ENCODE results near the gene CLDN4. TPM values are rescaled to one million over a fixed set of nuclear protein-coding genes. Genes with fewer than 3 reads are reported as not detected.

Gene CLDN4
- total RNA-seq, 2 donors from 2014 or later, result 0.99 TPM; not detected in 1

DNA sequence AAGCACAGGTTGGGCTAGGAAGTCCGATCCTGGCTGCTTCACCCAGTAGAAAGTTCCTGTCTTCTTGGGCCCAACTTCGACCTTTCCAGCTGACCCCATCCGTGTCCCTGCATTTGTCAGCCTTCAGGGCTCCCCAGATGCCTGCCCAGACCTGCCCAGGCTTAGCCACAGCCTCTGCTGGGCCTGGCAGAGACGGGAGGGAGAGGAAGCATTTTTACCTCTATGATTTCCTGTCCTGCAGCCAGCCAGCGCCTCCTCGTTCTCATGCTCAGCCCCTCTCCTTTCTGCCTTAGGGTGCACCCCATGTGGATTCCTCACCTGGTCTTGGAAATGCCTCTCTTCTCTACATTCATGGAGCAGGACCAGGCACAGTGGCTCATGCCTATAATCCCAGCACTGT is 7.8 kb downstream of the CLDN4 start:
- no peak for DNase-seq (ENCODE audit: low spot score)
- no peak overlapping the region for H3K27ac ChIP-seq
- H3K27me3 ChIP-seq (replicated peaks; ENCODE audit: insufficient read depth), result no peaks in the 10 kb centered on the region
- TF ChIP-seq, protein P1, sequence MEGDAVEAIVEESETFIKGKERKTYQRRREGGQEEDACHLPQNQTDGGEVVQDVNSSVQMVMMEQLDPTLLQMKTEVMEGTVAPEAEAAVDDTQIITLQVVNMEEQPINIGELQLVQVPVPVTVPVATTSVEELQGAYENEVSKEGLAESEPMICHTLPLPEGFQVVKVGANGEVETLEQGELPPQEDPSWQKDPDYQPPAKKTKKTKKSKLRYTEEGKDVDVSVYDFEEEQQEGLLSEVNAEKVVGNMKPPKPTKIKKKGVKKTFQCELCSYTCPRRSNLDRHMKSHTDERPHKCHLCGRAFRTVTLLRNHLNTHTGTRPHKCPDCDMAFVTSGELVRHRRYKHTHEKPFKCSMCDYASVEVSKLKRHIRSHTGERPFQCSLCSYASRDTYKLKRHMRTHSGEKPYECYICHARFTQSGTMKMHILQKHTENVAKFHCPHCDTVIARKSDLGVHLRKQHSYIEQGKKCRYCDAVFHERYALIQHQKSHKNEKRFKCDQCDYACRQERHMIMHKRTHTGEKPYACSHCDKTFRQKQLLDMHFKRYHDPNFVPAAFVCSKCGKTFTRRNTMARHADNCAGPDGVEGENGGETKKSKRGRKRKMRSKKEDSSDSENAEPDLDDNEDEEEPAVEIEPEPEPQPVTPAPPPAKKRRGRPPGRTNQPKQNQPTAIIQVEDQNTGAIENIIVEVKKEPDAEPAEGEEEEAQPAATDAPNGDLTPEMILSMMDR (IDR thresholded peaks at IDR 0.05), result no peak
- H3K4me1 ChIP-seq (ENCODE audit: control insufficient read depth in 1 of 2, low read depth in 2 of 2), result peaks cover 0 to 8% of the 10 kb centered on the region in 2 donors
- no peaks in the 10 kb centered on the region for H3K9me3 ChIP-seq
- no peak overlapping the region for H3K4me3 ChIP-seq
- no peak for ATAC-seq (ENCODE audit: insufficient number of reproducible peaks, low FRiP score, low read depth)
- H3K36me3 ChIP-seq, result no peaks in the 10 kb centered on the region

DNA sequence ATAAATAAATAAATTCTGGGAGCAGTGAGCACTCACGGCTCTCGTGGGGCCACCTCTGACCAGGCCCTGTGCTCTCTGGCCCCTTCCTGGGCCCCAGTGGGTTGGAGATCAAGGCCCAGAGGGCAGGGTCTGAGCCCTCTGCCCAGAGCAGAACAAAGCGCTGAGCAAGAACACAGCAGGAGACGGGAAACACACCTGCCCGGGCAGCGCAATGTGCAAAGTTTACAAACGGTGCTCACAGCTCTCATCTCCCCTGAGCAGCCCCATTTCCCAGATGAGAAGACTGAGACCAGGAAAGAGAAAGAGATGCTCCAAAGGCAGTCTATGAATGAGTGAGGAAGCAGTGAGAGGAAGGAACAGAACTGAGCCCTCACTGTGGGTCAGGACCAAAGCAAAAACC is 8.5 kb downstream of the CLDN4 start:
- Histone ChIP-seq H3K27ac (no peak overlapping the region), H3K4me1 (ENCODE audit: control insufficient read depth in 1 of 2, low read depth in 2 of 2) (peaks cover 0 to 8% of the 10 kb centered on the region in 2 donors), H3K4me3 (no peak overlapping the region), H3K36me3 (no peaks in the 10 kb centered on the region), H3K27me3 (replicated peaks; ENCODE audit: insufficient read depth) (no peaks in the 10 kb centered on the region), H3K9me3 (no peaks in the 10 kb centered on the region)
- ATAC-seq (ENCODE audit: insufficient number of reproducible peaks, low FRiP score, low read depth) (no peak), DNase-seq (ENCODE audit: low spot score) (no peak)
- TF ChIP-seq, protein P1 (IDR thresholded peaks at IDR 0.05), result no peak

DNA sequence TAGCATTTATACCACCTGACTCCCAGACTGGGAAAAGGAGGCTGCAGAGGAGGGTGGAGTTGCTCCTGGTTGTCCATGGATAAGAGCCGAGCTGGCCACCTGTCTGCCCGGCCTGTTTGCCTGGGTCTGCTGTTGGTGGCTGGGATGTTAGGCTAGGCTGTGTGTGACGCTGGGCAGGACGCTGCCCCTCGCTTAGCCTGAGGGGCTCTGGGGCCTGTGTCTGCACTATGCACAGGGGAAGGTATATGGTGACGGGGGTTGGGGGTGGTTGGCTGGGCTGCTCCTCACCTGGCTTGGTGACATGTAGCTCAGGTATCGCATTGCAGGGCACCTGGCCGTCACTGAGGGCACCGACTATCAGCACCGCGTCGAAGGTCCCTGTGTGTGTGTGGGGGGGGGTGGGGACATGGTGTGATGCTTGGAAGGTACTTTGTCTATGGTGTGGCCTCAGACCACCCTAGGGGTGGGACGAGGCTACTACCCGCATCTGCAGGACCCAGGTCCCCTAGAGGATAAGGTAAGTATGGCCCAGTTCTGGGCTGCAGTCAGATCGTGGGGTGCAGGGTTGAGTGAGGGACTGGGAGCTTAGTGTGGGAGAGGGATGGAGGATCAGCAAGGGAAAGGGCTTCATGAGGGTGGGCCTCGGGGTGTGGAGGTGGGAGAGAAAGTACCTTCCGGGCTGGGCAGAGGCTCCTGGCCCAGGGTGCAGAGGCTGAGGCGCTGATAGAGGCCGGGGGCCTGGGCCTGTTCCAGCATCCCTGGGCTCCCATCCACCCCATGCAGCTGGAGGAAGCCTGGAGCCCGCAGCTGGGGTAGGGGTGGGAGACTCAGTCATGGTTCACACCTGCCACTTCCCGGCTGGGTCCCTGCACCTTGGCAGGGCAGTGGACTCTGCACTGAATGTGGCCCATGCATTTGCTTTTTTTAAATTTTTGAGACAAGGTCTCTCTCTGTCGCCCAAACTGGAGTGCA is 9.2 kb downstream of the CLDN4 start:
- TF ChIP-seq, protein P1 (IDR thresholded peaks at IDR 0.05), result no peak
- H3K36me3 ChIP-seq, result no peaks in the 10 kb centered on the region
- H3K4me3 ChIP-seq, result no peak overlapping the region
- H3K27ac ChIP-seq, result no peak overlapping the region
- no peak for ATAC-seq (ENCODE audit: insufficient number of reproducible peaks, low FRiP score, low read depth)
- peaks cover 0 to 8% of the 10 kb centered on the region in 2 donors for H3K4me1 ChIP-seq (ENCODE audit: control insufficient read depth in 1 of 2, low read depth in 2 of 2)
- no peaks in the 10 kb centered on the region for H3K9me3 ChIP-seq
- DNase-seq (ENCODE audit: low spot score), result no peak
- no peaks in the 10 kb centered on the region for H3K27me3 ChIP-seq (replicated peaks; ENCODE audit: insufficient read depth)

DNA sequence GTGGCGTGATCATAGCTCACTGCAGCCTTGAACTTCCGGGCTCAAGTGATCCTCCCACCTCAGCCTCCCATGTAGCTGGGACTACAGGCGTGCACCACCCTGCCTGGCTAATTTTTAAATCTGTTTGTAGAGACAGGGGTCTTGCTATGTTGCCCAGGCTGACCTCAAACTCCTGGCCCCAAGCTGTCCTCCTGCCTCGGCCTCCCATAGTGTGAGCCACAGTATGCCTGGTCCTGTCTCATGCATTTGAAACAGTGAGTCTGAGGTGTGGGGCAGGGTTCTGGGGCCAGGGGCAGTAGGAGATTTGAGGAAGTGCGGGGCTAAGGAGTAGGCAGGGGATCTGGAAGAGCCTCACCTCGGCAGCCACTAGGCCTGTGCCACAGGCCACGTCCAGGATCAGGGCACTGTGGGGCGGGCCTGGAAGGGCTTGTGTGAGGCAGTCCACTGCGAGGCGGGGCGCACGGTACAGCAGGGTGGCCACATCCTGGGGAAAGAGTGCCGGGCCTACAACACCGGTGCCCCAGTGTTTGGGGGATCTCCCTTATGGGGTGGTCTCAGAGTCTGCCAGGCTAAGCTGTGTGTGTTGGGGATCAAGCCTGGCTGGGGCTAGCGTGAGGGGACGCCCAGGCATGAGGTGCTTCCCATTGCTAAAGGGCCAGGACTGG is 10.1 kb downstream of the CLDN4 start:
- ATAC-seq (ENCODE audit: insufficient number of reproducible peaks, low FRiP score, low read depth), result no peak
- Histone ChIP-seq H3K27me3 (replicated peaks; ENCODE audit: insufficient read depth) (no peaks in the 10 kb centered on the region), H3K27ac (no peak overlapping the region)

More for the DNA sequence above, 10.1 kb downstream of the CLDN4 start:
- TF ChIP-seq, protein P1 (IDR thresholded peaks at IDR 0.05), result no peak
- H3K9me3 ChIP-seq, result no peaks in the 10 kb centered on the region
- no peaks in the 10 kb centered on the region for H3K36me3 ChIP-seq
- peaks cover 0 to 8% of the 10 kb centered on the region in 2 donors for H3K4me1 ChIP-seq (ENCODE audit: control insufficient read depth in 1 of 2, low read depth in 2 of 2)
- DNase-seq (ENCODE audit: low spot score), result no peak
- H3K4me3 ChIP-seq, result no peak overlapping the region
